Keratinocyte (primary cell): ENCODE measurements around the gene RCBTB2. TPM values are rescaled to one million over a fixed set of nuclear protein-coding genes. Genes with fewer than 3 reads are reported as not detected.

ENCODE experiments used
- DNase-seq: peaks from one replicate; pipeline ENCODE4 v3.0.0-alpha.2; 2011; ENCODE audit warnings: low read depth, missing footprints, low spot score
- FAIRE-seq: peaks from 2 replicates; lab custom pipeline; 2011; peaks lifted over from hg19 to GRCh38; lab: Jason Lieb, UNC
- H2AFZ ChIP-seq: 2 replicates; pipeline ENCODE4 v1.6.0; 2012; ENCODE audit warnings: low read length, control low read depth, inconsistent platforms; ENCODE audit not compliant: control insufficient read depth
- H3K27ac ChIP-seq: 2 replicates; pipeline ENCODE4 v1.5.1; 2011; ENCODE audit warnings: low read length; ENCODE audit not compliant: control insufficient read depth, insufficient read depth
- H3K27me3 ChIP-seq: 3 replicates; pipeline ENCODE4 v1.6.0; 2011; ENCODE audit warnings: low read length; ENCODE audit not compliant: control insufficient read depth, insufficient read depth; ENCODE audit errors: extremely low read depth
- H3K36me3 ChIP-seq, 2 experiments: 2 replicates in 1 of 2; 3 replicates in 1 of 2; pipeline ENCODE4 v1.5.1; 2011; ENCODE audit warnings: low read length in 2 of 2, mild to moderate bottlenecking in 1 of 2; ENCODE audit not compliant: control insufficient read depth in 2 of 2, insufficient read depth in 2 of 2; ENCODE audit errors: extremely low read depth in 1 of 2
- H3K4me1 ChIP-seq: 3 replicates; pipeline ENCODE4 v1.5.1; 2011; ENCODE audit warnings: low read length; ENCODE audit not compliant: control insufficient read depth, insufficient read depth; ENCODE audit errors: extremely low read depth
- H3K4me2 ChIP-seq: 3 replicates; pipeline ENCODE4 v1.6.0; 2011; ENCODE audit warnings: low read depth, low read length; ENCODE audit not compliant: control insufficient read depth, insufficient read depth; ENCODE audit errors: extremely low read depth
- H3K4me3 ChIP-seq, 3 experiments: fragments of 200-600 bp in 1 of 3; sonication (generic) in 1 of 3; 2 replicates in 2 of 3; 3 replicates in 1 of 3; pipeline ENCODE4 v1.5.1; 2011 to 2016; ENCODE audit warnings: low read length in 3 of 3, mild to moderate bottlenecking in 3 of 3, control low read depth in 2 of 3, inconsistent platforms in 1 of 3, low read depth in 1 of 3, mixed read lengths in 1 of 3, mixed run types in 1 of 3, moderate library complexity in 1 of 3; ENCODE audit not compliant: control insufficient read depth in 2 of 3, insufficient read depth in 2 of 3; ENCODE audit errors: extremely low read depth in 1 of 3
- H3K79me2 ChIP-seq: 2 replicates; pipeline ENCODE4 v1.6.0; 2012; ENCODE audit warnings: low read length; ENCODE audit not compliant: control insufficient read depth, insufficient read depth
- H3K9ac ChIP-seq: 3 replicates; pipeline ENCODE4 v1.6.0; 2011; ENCODE audit warnings: low read length; ENCODE audit not compliant: control insufficient read depth, insufficient read depth; ENCODE audit errors: extremely low read depth
- H3K9me1 ChIP-seq: 3 replicates; pipeline ENCODE4 v1.6.0; 2011; ENCODE audit warnings: low read length; ENCODE audit not compliant: control insufficient read depth, insufficient read depth; ENCODE audit errors: extremely low read depth
- H3K9me3 ChIP-seq: 2 replicates; pipeline ENCODE4 v1.5.1; 2012; ENCODE audit warnings: low read depth, low read length; ENCODE audit not compliant: control insufficient read depth
- H4K20me1 ChIP-seq: 3 replicates; pipeline ENCODE4 v1.6.0; 2011; ENCODE audit warnings: low read length; ENCODE audit not compliant: control insufficient read depth, insufficient read depth; ENCODE audit errors: extremely low read depth
- EZH2 ChIP-seq: IDR thresholded peaks from one replicate; pipeline ENCODE4 v1.6.1; 2012; ENCODE audit warnings: inconsistent platforms, mild to moderate bottlenecking, low read length, moderate library complexity
- dilution Hi-C: fragments of 300-500 bp; cut with MboI; formaldehyde crosslinking; loops from one replicate; pipeline ENCODE4 v1.7.0; 2020; ENCODE audit warnings: low sequenced_read_pairs; ENCODE audit not compliant: extremely low pct_ligation_motif_present
- polyA plus RNA-seq, 5 experiments: library from polyadenylated mRNA; depleted of rRNA in 3 of 5; stranded (reverse) in 3 of 5; stranded (forward) in 1 of 5; unstranded in 1 of 5; fragments of >200 nt; gene quantifications; 1 replicate in 1 of 5; 2 replicates in 3 of 5; 3 replicates in 1 of 5; pipeline versions ENCODE4 v1.2.1 to v1.2.3, GENCODE V29; 2011 to 2012; ENCODE audit warnings: missing spikeins in 2 of 5, low read depth in 1 of 5, low replicate concordance in 1 of 5
- TF ChIP-seq, protein P1 (sequence below), 3 experiments: IDR thresholded peaks in 1 of 3; conservative IDR thresholded peaks in 1 of 3; optimal IDR thresholded peaks in 1 of 3; 2 replicates in 2 of 3; 3 replicates in 1 of 3; pipeline versions ENCODE3 to v1.5.1; 2011; ENCODE audit warnings: low read length in 3 of 3, mild to moderate bottlenecking in 3 of 3, moderate library complexity in 2 of 3, control low read depth in 1 of 3, inconsistent platforms in 1 of 3; ENCODE audit not compliant: insufficient read depth in 2 of 3; ENCODE audit errors: extremely low read depth in 1 of 3

The RCBTB2 gene
- polyA plus RNA-seq, 1 donor (not counting 4 experiments of a cell fraction or from before 2014, with no cell fraction given) = 5.5 TPM

DNA sequence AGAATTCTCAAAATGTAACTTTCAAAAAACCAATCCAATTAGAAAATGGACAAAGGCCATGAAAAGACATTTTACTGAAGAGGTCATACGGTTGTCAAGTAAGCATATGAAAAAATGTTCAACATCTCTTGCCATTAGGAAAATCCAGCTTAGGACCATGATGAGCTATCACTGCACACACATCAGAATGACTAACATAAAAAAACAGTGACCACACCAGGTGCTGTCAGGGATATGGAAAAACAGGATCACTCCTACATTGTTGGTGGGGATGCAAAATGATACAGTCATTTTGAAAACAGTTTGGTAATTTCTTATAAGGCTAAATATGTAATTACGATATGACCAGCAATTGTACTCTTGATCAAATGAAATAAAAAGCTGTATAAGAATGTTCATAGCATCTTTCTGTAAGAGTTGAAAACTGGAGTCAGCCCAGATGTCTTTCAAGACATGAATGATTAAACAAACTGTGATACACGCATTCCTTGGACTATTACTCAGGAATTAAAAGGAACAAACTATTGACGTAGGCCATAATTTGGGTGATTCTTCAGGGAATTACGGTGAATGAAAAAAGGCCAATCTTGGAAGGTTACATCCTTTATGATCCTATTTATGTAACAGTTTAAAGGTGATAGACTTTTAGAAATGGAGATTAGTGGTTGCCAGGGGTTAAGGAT lies 26.9 kb upstream of the RCBTB2 start:
- no peaks in the 10 kb centered on the region for H4K20me1 ChIP-seq
- H2AFZ ChIP-seq = no peak overlapping the region
- H3K27ac ChIP-seq = no peak overlapping the region
- H3K4me3 ChIP-seq = no peak overlapping the region
- no peaks in the 10 kb centered on the region for H3K4me1 ChIP-seq
- no peaks in the 10 kb centered on the region for H3K36me3 ChIP-seq
- FAIRE-seq (no peak), DNase-seq (no peak)
- H3K9me3 ChIP-seq = no peaks in the 10 kb centered on the region
- dilution Hi-C loops = no loop called here
- H3K27me3 ChIP-seq = no peaks in the 10 kb centered on the region
- no peak overlapping the region for H3K4me2 ChIP-seq
- H3K9me1 ChIP-seq = no peaks in the 10 kb centered on the region
- no peaks in the 10 kb centered on the region for H3K79me2 ChIP-seq
- TF ChIP-seq EZH2 = no peak
- TF ChIP-seq, protein P1, sequence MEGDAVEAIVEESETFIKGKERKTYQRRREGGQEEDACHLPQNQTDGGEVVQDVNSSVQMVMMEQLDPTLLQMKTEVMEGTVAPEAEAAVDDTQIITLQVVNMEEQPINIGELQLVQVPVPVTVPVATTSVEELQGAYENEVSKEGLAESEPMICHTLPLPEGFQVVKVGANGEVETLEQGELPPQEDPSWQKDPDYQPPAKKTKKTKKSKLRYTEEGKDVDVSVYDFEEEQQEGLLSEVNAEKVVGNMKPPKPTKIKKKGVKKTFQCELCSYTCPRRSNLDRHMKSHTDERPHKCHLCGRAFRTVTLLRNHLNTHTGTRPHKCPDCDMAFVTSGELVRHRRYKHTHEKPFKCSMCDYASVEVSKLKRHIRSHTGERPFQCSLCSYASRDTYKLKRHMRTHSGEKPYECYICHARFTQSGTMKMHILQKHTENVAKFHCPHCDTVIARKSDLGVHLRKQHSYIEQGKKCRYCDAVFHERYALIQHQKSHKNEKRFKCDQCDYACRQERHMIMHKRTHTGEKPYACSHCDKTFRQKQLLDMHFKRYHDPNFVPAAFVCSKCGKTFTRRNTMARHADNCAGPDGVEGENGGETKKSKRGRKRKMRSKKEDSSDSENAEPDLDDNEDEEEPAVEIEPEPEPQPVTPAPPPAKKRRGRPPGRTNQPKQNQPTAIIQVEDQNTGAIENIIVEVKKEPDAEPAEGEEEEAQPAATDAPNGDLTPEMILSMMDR (optimal IDR thresholded peaks at IDR 0.05 in 1 of 3, IDR thresholded peaks at IDR 0.05 in 1 of 3, conservative IDR thresholded peaks at IDR 0.05 in 1 of 3; ENCODE audit: extremely low read depth in 1 of 3, insufficient read depth in 2 of 3, low read length in 3 of 3) = no peak
- no peak overlapping the region for H3K9ac ChIP-seq

DNA sequence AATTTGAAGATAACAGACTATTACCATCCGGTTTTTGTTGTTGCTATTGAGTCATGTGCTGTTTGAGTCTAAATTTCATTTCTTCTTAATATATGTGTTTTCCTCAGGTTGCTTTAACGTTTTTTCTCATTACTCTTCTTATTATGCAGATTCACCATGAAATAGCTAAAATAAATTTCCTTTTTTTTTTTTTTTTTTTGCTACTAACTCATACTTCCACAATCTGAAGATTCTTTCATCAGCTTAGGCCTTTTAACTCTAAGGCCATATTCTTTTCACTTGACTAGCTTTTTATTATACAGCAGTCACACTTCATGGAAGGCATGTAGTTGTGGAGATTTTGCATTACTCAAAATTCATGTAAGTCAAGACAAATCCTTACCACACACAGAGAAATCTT lies 23.9 kb upstream of the RCBTB2 start:
- no peak for DNase-seq
- Histone ChIP-seq H3K79me2 (no peaks in the 10 kb centered on the region), H3K9me1 (no peaks in the 10 kb centered on the region), H3K36me3 (no peaks in the 10 kb centered on the region), H3K27me3 (no peaks in the 10 kb centered on the region), H3K4me2 (no peak overlapping the region), H3K4me1 (no peaks in the 10 kb centered on the region), H2AFZ (no peak overlapping the region), H3K27ac (no peak overlapping the region), H3K4me3 (no peak overlapping the region), H4K20me1 (no peaks in the 10 kb centered on the region), H3K9me3 (peaks cover under 1% of the 10 kb centered on the region), H3K9ac (no peak overlapping the region)
- dilution Hi-C loops = no loop called here
- TF ChIP-seq, protein P1 (optimal IDR thresholded peaks at IDR 0.05 in 1 of 3, IDR thresholded peaks at IDR 0.05 in 1 of 3, conservative IDR thresholded peaks at IDR 0.05 in 1 of 3; ENCODE audit: extremely low read depth in 1 of 3, insufficient read depth in 2 of 3, low read length in 3 of 3) = no peak
- TF ChIP-seq EZH2 = no peak
- FAIRE-seq = no peak
